G401 (cell line): ENCODE data around the gene SEC61A1. TPM values are rescaled to one million over a fixed set of nuclear protein-coding genes. Genes with fewer than 3 reads are reported as not detected.

Experiments used
- DNase-seq: peaks from one replicate; pipeline ENCODE4 v3.0.0-alpha.2; 2015; ENCODE audit warnings: low spot score
- in situ Hi-C: cut with HindIII; loops from 2 replicates; pipeline ENCODE4 v1.10.0; 2016; ENCODE audit warnings: low sequenced_read_pairs, mixed read lengths
- total RNA-seq: library from RNA; depleted of rRNA; stranded (reverse); fragments of >200 nt; shearing (Covaris generic); gene quantifications from 2 replicates; pipeline ENCODE4 v1.2.3, GENCODE V29; 2014

Gene SEC61A1
- total RNA-seq, 1 experiment from 2014 or later, result 174 TPM

DNA sequence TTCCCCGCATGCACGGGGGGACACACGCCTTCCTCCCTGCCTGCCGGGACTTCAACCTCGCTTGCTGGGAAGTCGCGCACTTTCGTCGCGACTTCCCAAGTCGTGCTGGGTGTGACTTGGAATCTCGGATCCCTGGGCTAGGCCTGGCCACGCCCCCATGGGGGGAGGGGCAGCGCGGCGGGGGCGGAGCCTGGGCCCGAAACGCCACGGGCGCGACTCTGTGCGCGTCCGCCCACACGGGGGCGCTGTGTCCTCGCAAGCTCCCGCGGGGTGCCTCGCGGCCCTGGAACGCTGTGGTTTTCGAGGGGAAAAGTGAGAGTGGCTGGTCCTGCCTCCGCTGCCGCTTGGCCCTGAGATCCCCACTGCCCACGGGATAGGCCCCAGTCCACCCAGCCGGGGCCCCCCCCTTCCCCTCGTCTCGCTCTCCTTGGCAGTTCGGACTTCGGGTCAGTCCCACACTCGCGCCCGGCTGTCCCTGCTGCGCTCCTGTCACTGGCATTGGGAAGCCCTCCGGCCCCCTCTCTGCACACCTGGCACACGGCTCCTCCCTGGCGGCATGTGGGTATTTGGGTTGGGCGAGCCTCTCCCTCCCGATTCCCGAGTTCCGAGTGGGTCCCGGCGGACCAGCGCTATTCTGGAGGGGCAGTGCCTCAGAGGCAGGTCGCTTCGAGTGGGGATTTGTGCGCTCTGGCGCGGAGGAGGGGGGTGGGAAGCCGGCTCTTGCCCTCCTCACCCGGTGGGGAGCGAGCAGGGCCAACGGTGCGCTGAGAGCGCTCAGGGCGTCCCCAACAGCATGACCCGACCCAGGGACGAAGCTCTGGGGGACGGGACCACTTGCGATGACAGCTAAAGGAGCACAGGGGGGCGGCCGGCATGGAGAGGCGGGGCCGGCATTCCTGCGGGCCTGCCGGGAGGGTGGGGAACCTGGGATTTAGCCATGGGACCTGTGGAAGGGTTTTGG, 23.6 kb downstream of the SEC61A1 start:
- in situ Hi-C loops, result no loop called here
- peak; percentile 88 for DNase-seq

DNA sequence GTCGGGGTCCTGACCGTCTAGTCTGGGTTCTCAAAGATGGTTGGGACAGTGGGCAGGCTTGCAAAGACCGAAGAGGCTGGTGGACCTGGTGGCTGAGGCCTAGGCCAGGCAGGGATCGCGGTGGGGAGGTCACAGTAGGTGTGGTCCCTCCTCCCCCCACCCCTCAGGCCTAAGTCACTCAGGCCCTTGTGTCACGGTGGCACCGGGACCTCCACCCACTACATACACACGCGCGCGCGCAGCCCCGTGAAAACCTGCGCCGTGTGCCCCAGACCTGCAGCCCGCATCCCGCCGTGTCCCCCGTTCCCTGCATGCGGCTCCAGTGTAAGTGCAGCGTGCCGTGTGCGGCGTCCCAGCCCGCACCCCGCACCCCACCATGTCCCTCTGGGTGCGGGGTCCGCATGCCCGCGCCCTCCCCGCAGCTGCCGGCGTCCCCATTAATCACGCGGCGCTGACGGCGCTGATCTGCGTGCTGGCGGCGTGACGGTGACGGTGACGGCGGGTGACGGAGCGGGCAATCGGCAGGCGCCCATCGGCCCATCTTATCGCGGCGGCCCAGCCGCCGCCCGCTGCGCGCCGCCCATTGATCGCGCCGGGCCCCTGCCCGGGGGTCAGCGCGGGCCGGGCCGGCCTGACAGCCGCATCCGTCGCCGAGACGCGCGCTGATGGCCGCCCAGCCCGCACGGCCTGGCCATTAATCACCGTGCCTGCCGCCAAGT, 24.4 kb downstream of the SEC61A1 start:
- in situ Hi-C loops, result no loop called here

DNA sequence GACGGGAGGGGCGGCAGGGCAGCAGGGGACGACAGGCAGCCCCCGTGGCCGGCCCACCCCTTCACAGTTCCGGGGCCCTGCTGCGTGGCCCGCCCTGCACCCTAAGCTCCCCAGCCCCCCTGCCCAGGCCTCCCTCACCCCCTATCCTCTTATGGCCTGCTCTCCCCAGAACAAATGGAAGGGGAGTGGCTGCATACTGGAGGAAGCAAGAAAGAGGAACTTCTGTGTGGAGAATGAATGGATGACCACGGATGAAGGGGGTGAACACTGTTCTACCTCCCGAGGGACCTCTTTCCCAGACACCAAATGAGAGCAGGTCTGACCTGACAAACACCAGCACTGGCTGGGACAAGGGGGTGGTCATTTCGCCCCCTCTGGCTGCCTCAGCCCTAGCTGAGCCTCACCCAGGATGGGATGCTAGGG, 25.0 kb downstream of the SEC61A1 start:
- in situ Hi-C loops, result no loop called here
- peak; percentile 21 for DNase-seq

More for the DNA sequence above, 24.4 kb downstream of the SEC61A1 start:
- DNase-seq, result peak; percentile 76

DNA sequence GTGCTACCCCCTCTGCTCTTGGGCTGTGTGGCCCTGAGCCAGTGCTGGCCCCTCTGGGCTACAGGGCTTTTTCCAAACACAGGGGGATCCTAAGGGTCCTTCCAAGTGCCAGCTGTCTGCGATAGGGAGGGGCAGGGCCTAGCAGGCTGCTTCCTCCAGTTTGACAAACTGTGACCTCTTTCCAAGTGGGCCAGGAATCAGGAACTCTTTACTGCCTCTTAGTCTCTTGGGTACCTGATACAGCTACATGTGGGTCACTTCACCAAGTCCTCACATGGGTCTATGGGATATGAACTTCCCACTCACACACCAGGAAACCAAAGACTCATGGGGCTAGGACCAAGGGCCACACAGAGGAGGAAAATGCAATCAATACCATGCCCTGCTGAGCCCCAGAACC, 25.4 kb downstream of the SEC61A1 start:
- in situ Hi-C loops, result no loop called here
- no peak for DNase-seq

DNA sequence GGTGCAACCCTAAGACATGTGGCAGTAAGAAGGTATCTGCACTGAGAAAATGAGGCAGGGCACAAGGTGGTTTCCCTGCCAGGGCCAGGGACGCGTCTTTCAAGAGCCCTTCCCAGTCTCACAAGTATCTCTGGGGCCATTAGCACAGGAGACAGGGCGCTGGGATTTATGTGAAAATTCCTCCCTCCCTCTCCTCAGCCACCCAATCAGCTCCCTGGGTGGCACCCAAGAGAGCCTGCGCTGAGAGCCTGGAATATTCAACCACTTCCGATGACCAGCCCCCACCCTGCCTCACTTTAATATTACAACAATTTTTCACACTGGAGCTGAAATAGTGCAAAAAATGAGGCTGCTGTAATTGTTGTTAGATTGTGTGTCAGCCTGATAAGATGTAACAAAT, 26.1 kb downstream of the SEC61A1 start:
- in situ Hi-C loops, result no loop called here
- DNase-seq, result no peak

DNA sequence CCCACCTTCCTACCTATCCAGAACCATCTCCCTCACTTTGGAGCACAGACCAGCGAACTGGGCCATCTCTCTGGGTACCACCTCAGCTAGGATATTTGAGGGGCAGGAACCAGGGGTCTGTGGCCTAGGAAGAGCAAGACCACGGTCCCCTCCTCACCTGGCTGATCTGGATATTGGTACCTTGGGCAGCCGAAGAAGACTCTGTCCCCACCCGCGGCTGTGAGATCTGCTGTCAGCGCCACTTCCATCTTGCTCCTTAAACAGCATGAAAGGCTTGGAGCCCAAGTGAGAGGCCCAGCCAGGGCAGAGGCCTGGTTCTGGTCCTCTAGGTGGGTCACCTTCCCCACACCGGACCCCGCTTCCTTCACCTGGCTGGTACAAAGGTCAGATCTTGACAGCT, 26.6 kb downstream of the SEC61A1 start:
- in situ Hi-C loops, result no loop called here

DNA sequence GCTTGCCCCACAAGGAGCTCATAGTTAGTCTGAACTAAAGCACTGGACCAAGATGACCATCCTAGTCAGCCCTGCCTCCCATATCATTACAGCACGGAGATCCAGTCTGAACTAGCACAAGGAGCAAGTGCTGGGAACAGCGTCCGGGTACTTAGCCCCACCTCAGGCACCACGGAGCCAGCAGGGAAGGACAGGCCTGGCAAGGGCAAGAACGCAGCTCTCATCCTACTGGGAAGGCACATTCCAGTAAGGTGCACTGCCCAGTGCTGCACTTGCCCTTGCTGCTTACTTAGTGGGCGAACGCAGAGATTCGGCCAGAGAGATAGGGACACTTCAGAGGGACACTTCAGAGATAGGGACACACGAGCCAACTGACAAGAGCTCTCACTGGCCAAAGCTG, 27.6 kb downstream of the SEC61A1 start:
- in situ Hi-C loops, result no loop called here
- DNase-seq, result no peak

More for the DNA sequence above, 26.6 kb downstream of the SEC61A1 start:
- no peak for DNase-seq

DNA sequence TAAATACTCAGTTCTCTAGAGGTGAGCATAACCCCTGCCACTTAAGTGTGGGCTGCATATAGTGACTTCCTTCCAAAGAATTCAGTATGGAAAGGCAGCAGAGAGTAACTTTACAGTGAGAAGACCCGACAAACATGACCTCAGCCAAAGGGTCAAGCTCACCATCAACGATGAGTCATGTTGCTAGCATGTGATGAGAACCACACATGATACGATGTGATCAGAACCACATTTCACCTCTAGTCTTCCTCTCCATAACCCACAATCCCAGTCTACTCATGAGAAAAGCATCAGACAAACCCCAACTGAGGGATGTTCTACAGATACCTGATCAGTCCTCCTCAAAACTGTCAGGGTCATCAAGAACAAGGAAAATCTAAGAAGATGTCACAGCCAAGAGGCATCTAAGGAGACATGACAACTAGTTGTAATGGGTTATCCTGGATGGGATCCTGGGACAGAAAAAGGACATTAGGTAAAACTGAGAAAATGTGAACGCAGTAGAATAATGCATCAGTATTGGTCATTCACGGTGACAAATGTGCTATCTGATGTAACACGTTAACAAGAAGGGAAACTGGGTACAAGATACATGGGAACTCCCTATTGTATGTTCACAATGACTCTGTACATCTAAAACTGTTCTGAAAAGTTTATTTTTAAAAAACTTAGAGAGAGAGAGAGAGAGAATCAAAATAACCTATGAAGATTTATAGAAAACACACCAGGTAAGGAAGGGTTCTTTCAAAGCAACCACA, 28.3 kb downstream of the SEC61A1 start:
- in situ Hi-C loops, result no loop called here
- no peak for DNase-seq

DNA sequence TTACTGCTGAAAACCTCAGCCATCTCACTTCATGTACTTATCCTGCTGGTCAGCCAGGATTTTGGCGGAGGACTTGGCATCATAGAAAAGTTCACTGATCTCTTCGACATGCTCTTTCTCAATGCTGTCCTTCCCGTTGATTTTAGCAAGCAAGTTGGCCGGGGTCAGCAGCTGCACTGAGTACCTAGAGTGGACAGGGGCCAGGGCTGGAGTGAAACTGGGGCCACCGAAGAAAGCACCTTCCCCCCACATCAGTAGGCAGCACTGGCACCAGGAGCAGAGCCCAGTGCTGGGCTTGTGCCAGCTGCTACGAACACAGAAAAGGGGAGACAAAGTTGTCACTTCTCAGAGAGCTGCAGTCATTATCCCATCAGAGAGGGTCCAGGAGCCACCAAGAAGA, 29.0 kb downstream of the SEC61A1 start:
- in situ Hi-C loops, result no loop called here
- DNase-seq, result no peak

DNA sequence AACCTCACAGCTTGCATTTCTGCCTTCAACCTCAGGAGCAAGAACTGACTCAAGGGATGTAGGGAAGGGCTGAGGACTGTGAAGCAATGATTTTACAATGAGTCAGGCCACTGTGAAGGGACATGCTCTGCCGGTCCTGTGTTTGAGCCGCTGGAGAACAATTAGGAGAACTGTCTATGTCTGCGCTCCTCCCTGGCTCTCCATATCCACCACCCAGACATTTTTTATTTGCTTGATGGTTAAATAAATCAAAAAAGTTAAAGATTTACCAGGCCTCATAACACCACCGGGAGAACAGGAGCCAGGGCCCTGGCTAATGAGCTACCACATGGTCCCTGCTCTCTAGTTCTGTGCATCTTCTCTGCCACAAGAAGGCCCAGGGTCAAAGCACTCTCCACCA, 29.6 kb downstream of the SEC61A1 start:
- no peak for DNase-seq
- in situ Hi-C loops, result no loop called here

DNA sequence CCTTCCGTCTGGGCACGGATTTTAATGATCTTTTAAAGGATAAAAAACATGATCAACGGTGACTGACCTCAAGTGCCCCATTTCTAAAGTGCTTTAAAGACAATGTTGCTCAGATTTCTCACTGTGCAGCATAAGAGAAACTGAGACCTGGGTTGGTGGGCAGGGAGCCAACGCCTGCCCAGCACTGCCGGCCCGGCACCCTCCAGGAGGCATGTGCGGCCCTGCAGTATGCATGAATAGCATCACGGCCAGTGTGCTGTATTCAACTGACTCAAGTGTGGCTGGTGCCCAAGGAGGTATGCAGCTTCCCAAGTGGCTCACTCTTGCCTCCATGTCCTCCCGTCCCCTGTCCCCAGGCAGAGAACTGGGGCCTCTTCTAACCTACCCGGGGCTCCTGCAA, 30.3 kb downstream of the SEC61A1 start:
- in situ Hi-C loops, result no loop called here
- DNase-seq, result no peak

DNA sequence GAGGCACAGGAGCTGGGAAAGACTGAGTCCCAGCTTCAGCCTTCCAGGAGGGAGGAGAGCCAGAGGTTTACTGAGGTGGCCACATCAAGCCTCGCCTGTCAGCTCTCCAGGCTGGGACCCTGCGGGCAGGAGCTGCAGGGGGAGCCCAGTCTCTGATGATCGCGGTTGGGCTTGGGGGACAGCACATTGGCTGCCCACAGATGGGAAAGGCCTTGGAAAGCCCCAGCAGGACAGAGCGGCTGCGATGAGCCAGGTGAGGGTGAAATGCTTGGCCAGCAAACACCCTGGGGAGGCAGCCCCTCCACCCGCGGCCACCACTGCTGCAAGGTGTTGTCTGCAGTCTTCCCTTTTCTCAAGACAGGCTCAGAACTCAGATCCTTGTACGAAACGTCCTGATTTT, 31.2 kb downstream of the SEC61A1 start:
- no peak for DNase-seq
- in situ Hi-C loops, result no loop called here

DNA sequence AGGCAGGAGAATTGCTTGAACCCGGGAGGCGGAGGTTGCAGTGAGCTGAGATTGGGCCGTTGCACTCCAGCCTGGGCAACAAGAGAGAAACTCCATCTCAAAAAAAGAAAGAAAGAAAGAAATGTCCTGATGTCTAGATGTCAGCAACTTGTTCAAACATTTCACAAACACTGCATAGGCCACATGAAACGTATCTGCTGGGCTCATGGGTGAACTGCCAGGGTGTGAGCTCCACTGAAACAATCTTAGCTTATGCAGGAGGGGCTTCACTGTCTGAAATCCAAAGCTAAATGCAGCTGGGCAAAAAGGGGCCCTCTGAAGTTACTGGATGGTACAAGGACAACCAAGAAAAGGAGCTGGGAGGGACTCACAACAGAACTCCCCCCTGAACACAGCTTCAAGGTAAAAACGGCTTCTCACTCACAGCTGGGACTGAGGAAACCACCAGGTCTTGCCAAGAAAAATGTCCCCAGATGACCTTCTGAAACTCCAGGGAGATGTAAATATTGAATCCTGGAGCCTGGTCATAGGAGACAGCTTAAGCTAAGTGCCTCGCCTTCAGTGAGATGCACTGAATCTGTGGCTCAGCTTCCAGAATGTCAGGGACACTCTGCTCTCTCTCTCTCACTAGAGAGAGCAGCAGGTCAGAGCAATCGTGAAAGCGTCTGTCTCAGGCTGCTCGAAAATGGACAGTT, 31.9 kb downstream of the SEC61A1 start:
- in situ Hi-C loops, result no loop called here
- no peak for DNase-seq

DNA sequence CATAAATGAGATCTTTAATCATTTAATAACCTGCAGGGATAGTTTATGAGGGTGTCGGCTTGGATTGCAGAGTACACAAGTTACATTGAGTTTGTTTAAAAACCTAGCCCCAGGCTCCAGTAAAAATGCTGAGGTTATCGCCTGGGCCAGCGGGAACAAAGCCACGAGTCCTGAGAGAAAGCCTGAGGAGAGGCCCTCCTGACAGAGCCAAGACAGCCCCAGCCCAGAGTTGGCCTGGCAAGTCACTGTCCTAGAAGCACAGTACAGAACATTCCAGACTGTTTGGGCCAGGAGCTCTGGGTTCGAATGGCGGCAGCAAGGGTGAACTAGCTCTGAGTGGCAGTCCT, 32.4 kb downstream of the SEC61A1 start:
- DNase-seq, result no peak
- in situ Hi-C loops, result no loop called here

DNA sequence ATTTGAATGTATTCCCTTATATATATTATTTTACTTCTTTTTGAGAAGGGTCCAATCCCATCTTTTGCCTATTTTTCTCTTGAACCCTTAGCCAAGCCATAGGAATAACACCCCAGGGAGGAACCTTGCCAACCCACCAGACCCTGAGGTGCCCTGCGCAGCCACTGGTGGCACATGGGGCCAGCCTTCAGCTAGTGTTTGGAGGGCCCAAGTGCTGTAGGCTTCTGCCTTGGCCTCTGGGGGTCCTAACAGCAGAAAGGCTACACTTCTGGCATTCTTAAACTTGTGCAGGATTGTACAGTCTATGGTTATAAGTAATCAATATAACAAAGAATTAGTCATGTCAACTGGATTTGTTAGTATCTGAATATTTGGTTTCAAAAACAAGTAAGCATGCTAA, 36.9 kb downstream of the SEC61A1 start:
- no peak for DNase-seq
- in situ Hi-C loops, result no loop called here

DNA sequence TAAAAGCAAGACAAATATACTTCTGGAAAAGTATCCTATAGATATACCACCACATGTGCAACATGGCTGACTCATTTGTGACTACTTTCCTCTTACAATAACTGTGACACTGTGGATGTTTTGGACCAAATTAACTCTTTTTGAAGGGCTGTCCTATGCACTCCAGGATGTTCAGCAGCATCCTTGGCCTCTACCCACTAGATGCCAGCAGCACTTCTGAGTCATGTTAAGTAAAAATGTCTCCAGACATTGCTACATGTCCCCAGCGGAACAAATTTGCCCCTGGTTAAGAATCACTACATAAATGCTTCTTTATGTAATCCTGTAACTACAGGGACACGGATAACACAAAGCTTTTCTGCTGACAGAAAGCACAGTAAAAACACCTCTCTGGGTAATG, 39.3 kb downstream of the SEC61A1 start:
- in situ Hi-C loops, result no loop called here
- DNase-seq, result no peak

DNA sequence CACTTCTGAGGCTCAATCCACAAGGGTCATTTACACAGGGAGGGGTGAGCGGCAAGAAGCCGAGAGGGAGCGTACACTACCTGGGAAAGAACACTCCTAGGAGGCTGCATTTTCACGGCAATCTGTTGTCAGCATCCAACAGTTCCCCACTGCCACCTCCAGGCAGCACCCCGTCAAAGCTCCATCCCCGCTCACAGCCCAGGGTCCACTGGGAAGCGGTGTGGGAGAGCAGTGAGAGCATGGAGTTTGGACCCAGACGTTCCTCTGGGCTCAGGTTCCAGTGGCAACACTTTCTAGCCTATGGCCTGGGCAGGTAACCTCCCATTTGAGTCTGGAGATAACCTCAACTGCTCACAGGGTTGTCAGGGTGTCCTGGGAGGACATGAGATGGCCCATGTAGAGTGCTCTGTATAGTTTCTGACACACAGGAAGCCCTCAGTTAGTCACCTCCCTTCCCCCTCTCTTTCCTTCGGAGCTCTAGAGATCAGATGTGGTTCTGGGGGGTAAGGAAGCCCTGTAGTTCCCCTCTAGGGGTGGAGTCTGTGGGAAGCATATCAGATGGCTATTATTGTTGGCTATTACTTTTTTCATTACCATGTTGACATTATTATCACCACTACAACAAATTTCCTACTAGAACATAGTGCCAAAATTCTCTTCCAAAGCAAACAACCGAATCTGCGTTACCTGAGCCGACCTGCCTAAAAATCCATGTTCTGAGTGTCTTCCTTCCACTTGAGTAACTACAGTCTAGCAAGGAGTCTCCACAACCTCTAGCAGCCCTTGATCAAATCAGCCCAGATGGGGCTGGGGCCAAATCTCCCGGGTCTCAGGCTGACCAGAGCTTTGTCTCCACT, 42.3 kb downstream of the SEC61A1 start:
- in situ Hi-C loops, result no loop called here
- no peak for DNase-seq

DNA sequence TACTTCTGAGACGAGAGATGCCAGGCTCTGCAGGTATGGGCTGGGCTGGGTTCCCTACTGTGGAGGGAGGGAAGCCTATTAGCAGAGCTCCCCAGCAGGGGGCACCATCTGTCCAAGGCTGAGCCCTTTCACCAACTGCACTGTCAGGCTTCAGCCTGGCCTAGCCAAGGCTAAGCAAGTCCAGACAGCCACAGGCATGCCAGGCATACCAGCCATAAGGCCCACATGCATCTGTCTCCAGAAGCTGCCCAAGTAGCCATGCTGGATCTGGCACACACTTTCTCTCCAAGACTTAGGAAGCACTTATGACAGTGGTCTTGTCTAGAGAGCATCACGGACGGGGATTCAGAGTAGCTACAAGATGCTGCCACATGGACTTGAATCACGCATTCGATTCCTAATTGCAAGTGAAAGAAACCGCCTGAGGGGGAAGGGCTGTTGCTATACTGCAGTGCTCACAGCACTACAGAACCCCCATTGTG, 43.0 kb downstream of the SEC61A1 start:
- in situ Hi-C loops, result no loop called here
- peak; percentile 86 for DNase-seq
